GM21529 (cell line): Measurements from ENCODE around the gene TMEM250.
"Not testable (repeated sequence)": the region's sequence is repeated elsewhere in the genome, so short reads cannot be mapped to it uniquely, and the experiment has no call there.

Experiments
- ATAC-seq: cut with Tn5 transposase; IDR thresholded peaks from one replicate; pipeline ENCODE4 v1.9.1; 2021; ENCODE audit not compliant: unreplicated experiment

TMEM250 gene

GRCh38 chr9:136114610-136115009, 4.1 kb downstream of the TMEM250 start:
- no peak for ATAC-seq

GRCh38 chr9:136112541-136112940, 6.1 kb downstream of the TMEM250 start:
- ATAC-seq, result no peak

- ATAC-seq, result no peak
Observed at GRCh38 chr9:136111910-136112309, 6.8 kb downstream of the TMEM250 start.

- ATAC-seq, result no peak
Observed at GRCh38 chr9:136111190-136111589, 7.5 kb downstream of the TMEM250 start.

GRCh38 chr9:136110082-136111061, 8.3 kb downstream of the TMEM250 start:
- peak; percentile 2 for ATAC-seq

GRCh38 chr9:136109351-136110081, 9.2 kb downstream of the TMEM250 start:
- ATAC-seq, result peak; percentile 66

- ATAC-seq, result no peak
Observed at GRCh38 chr9:136108648-136109266, 9.9 kb downstream of the TMEM250 start.

- ATAC-seq, result no peak
Observed at GRCh38 chr9:136107953-136108647, 10.6 kb downstream of the TMEM250 start.

- ATAC-seq, result no peak
Observed at GRCh38 chr9:136107155-136107952, 11.3 kb downstream of the TMEM250 start.

- no peak for ATAC-seq
Observed at GRCh38 chr9:136105398-136106135, 13.1 kb downstream of the TMEM250 start.

GRCh38 chr9:136104916-136105315, 13.8 kb downstream of the TMEM250 start:
- no peak for ATAC-seq

GRCh38 chr9:136104488-136104800, 14.2 kb downstream of the TMEM250 start:
- no peak for ATAC-seq

GRCh38 chr9:136103651-136104487, 14.8 kb downstream of the TMEM250 start:
- ATAC-seq, result no peak

GRCh38 chr9:136101615-136102074, 17.0 kb downstream of the TMEM250 start:
- ATAC-seq, result not testable (repeated sequence)

- ATAC-seq, result no peak
Observed at GRCh38 chr9:136100700-136101614, 17.7 kb downstream of the TMEM250 start.

- no peak for ATAC-seq
Observed at GRCh38 chr9:136099542-136099941, 19.1 kb downstream of the TMEM250 start.

GRCh38 chr9:136098844-136099243, 19.8 kb downstream of the TMEM250 start:
- no peak for ATAC-seq
